Caco-2 (cell line): ENCODE measurements around the gene SH3BGRL3. TPM values are rescaled to one million over a fixed set of nuclear protein-coding genes. Genes with fewer than 3 reads are reported as not detected.
A peak's percentile ranks its signal among the peaks of the same experiment; 100 is the strongest.

ENCODE experiments used
- BruUV-seq: library from RNA; stranded (reverse); fragments of 400-500 nt; replicated peaks from 2 replicates; lab custom pipeline; 2021; lab: Mats Ljungman, UMichigan
- CTCF ChIA-PET: fragments of 300-600 bp; sonication (Branson Sonifier 250); formaldehyde crosslinking; loops from one replicate; lab custom pipeline; 2022; ENCODE audit warnings: antibody characterized with exemption; lab: Charles Lee
- POLR2A ChIA-PET: fragments of 300-600 bp; sonication (Branson Sonifier 250); formaldehyde crosslinking; loops from one replicate; lab custom pipeline; 2022; ENCODE audit warnings: antibody characterized with exemption; lab: Charles Lee
- DNase-seq, 2 experiments: peaks; one replicate each; pipeline versions ENCODE4 v3.0.0 to v3.0.0-alpha.2; 2020 to 2022
- H3K27me3 ChIP-seq: replicated peaks from 2 replicates; pipeline ENCODE4 v1.6.0; 2011; ENCODE audit warnings: low read length; ENCODE audit not compliant: control insufficient read depth, insufficient read depth
- H3K36me3 ChIP-seq: 2 replicates; pipeline ENCODE4 v1.5.1; 2011; ENCODE audit warnings: low read length; ENCODE audit not compliant: control insufficient read depth, insufficient read depth
- H3K4me1 ChIP-seq: fragments of 250-450 bp; sonication (Bioruptor Pico); 2 replicates; pipeline ENCODE4 v1.5.1; 2020; ENCODE audit warnings: mild to moderate bottlenecking
- H3K4me3 ChIP-seq: 2 replicates; pipeline ENCODE4 v1.5.1; 2011; ENCODE audit warnings: low read depth, mild to moderate bottlenecking, control low read depth, low read length
- H3K9me3 ChIP-seq: fragments of 250-450 bp; sonication (Bioruptor Pico); 2 replicates; pipeline ENCODE4 v1.5.1; 2020; ENCODE audit warnings: mild to moderate bottlenecking, moderate library complexity
- H3K27ac Mint-ChIP-seq: one replicate; pipeline ENCODE4 v1.8.0; 2022; ENCODE audit warnings: mixed read lengths; ENCODE audit not compliant: unreplicated experiment
- H3K27me3 Mint-ChIP-seq: one replicate; pipeline ENCODE4 v1.8.0; 2022; ENCODE audit warnings: mixed read lengths; ENCODE audit not compliant: insufficient read depth, unreplicated experiment
- H3K36me3 Mint-ChIP-seq: one replicate; pipeline ENCODE4 v1.8.0; 2022; ENCODE audit warnings: mild to moderate bottlenecking, mixed read lengths; ENCODE audit not compliant: insufficient read depth, unreplicated experiment
- H3K4me1 Mint-ChIP-seq: one replicate; pipeline ENCODE4 v1.8.0; 2022; ENCODE audit warnings: low read depth, mixed read lengths; ENCODE audit not compliant: unreplicated experiment
- H3K4me3 Mint-ChIP-seq: one replicate; pipeline ENCODE4 v1.8.0; 2022; ENCODE audit warnings: mild to moderate bottlenecking, moderate library complexity, mixed read lengths; ENCODE audit not compliant: unreplicated experiment
- H3K9me3 Mint-ChIP-seq: one replicate; pipeline ENCODE4 v1.8.0; 2022; ENCODE audit warnings: mixed read lengths; ENCODE audit not compliant: unreplicated experiment
- CTCF ChIP-seq, 2 experiments: fragments of 200-600 bp in 1 of 2; IDR thresholded peaks; 1 replicate in 1 of 2; 2 replicates in 1 of 2; pipeline versions ENCODE4 v1.5.1 to v1.8.0; 2011 to 2022; ENCODE audit warnings: antibody characterized with exemption in 1 of 2, control low read depth in 1 of 2, inconsistent platforms in 1 of 2, low read depth in 1 of 2, low read length in 1 of 2, mild to moderate bottlenecking in 1 of 2, moderate library complexity in 1 of 2; ENCODE audit not compliant: insufficient read depth in 1 of 2, severe bottlenecking in 1 of 2, unreplicated experiment in 1 of 2
- intact Hi-C: fragments of 100-400 bp; cut with micrococcal nuclease; formaldehyde crosslinking; loops from one replicate; pipeline ENCODE4 v1.10.0; 2022; ENCODE audit not compliant: unreplicated experiment
- total RNA-seq: library from RNA; stranded (reverse); gene quantifications from 2 replicates; pipeline ENCODE4 v1.2.3, GENCODE V29; 2022

The SH3BGRL3 gene
- total RNA-seq, 1 experiment from 2014 or later: 73.4 TPM

- no peaks in the 10 kb centered on the region for H3K9me3 Mint-ChIP-seq
- H3K4me3 Mint-ChIP-seq: no peak overlapping the region
- H3K27ac Mint-ChIP-seq: peak overlapping the region; percentile 37
- POLR2A ChIA-PET: no interaction called here
- Histone ChIP-seq H3K4me1 (peaks cover 41% of the 10 kb centered on the region), H3K4me3 (no peak overlapping the region), H3K27me3 (no peaks in the 10 kb centered on the region), H3K36me3 (peaks cover 4% of the 10 kb centered on the region), H3K9me3 (no peaks in the 10 kb centered on the region)
- H3K36me3 Mint-ChIP-seq: peaks cover 60% of the 10 kb centered on the region
- no peaks in the 10 kb centered on the region for H3K27me3 Mint-ChIP-seq
- peak; percentile 42 to 56 for DNase-seq
- peaks cover 32% of the 10 kb centered on the region for H3K4me1 Mint-ChIP-seq
- no peak for TF ChIP-seq CTCF (IDR thresholded peaks at IDR 0.05; ENCODE audit: insufficient read depth in 1 of 2, low read depth in 1 of 2, low read length in 1 of 2, severe bottlenecking in 1 of 2, unreplicated experiment in 1 of 2)
- no TSS peak for BruUV-seq
- intact Hi-C loops: no loop called here
- CTCF ChIA-PET: interaction anchor here (0.6 to 1.5 kb wide), 5 partner anchors 31 to 176 kb away, joined by 3 to 5 read pairs (median 4); partner anchors contain the start of genes CATSPER4 and ZNF593
Observed at GRCh38 chr1:26277261-26277661, 2.6 kb upstream of the SH3BGRL3 start.

DNA sequence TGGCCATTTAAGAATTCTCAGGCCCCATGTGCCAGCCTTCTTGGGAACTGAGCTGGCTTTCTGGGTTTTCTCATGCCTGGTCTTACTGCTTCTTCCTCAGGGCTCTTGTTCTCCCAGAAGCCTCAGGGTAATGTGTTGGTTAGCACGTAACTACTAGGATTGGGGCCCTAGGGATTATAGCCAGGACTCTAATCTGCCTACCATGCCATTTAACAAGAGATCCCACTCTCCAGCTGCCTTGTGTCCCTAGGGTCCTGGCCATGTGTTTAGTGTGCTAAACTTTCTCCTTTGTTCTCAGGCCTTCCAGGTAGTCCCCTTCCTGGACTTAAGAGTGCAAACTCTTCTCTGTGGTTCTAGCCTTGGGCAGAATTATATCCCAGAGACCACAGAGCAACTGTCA lies 2.2 kb upstream of the SH3BGRL3 start:
- no peak for TF ChIP-seq CTCF (IDR thresholded peaks at IDR 0.05; ENCODE audit: insufficient read depth in 1 of 2, low read depth in 1 of 2, low read length in 1 of 2, severe bottlenecking in 1 of 2, unreplicated experiment in 1 of 2)
- Mint-ChIP-seq H3K36me3 (peaks cover 56% of the 10 kb centered on the region), H3K4me3 (no peak overlapping the region), H3K27ac (peak overlapping the region; percentile 51), H3K27me3 (no peaks in the 10 kb centered on the region), H3K9me3 (no peaks in the 10 kb centered on the region), H3K4me1 (peaks cover 32% of the 10 kb centered on the region)
- intact Hi-C loops: loop anchor here (2.0 kb wide), 1 partner anchor 43 kb away; the partner anchor contains the start of gene CEP85
- H3K4me3 ChIP-seq: no peak overlapping the region
- peaks cover 4% of the 10 kb centered on the region for H3K36me3 ChIP-seq
- peaks cover 41% of the 10 kb centered on the region for H3K4me1 ChIP-seq
- H3K27me3 ChIP-seq: no peaks in the 10 kb centered on the region
- DNase-seq: no peak
- H3K9me3 ChIP-seq: no peaks in the 10 kb centered on the region
- POLR2A ChIA-PET: no interaction called here
- CTCF ChIA-PET: interaction anchor here (0.6 to 1.5 kb wide), 4 partner anchors 31 to 140 kb away, joined by 3 to 5 read pairs (median 4); partner anchors contain the start of genes CATSPER4 and ZNF593
- BruUV-seq: no TSS peak

- Histone ChIP-seq H3K4me1 (peaks cover 41% of the 10 kb centered on the region), H3K36me3 (peaks cover 4% of the 10 kb centered on the region), H3K27me3 (no peaks in the 10 kb centered on the region), H3K9me3 (no peaks in the 10 kb centered on the region), H3K4me3 (no peak overlapping the region)
- Mint-ChIP-seq H3K27me3 (no peaks in the 10 kb centered on the region), H3K36me3 (peaks cover 51% of the 10 kb centered on the region), H3K4me3 (no peak overlapping the region), H3K27ac (peak overlapping the region; percentile 72), H3K9me3 (no peaks in the 10 kb centered on the region), H3K4me1 (peaks cover 32% of the 10 kb centered on the region)
- CTCF ChIA-PET: interaction anchor here (1.5 kb wide), 2 partner anchors 88 to 108 kb away, joined by 3 to 4 read pairs; partner anchors contain the start of genes CATSPER4 and ZNF593
- intact Hi-C loops: loop anchor here (2.0 kb wide), 1 partner anchor 44 kb away; the partner anchor contains the start of gene CEP85
- DNase-seq: no peak
- POLR2A ChIA-PET: no interaction called here
- BruUV-seq: no TSS peak
- TF ChIP-seq CTCF (IDR thresholded peaks at IDR 0.05; ENCODE audit: insufficient read depth in 1 of 2, low read depth in 1 of 2, low read length in 1 of 2, severe bottlenecking in 1 of 2, unreplicated experiment in 1 of 2): no peak
Observed at GRCh38 chr1:26278303-26278702, 1.6 kb upstream of the SH3BGRL3 start.
